GM21576 (cell line): ENCODE data around the gene PCNP.
"Not testable (repeated sequence)": the region's sequence is repeated elsewhere in the genome, so short reads cannot be mapped to it uniquely, and the experiment has no call there.

Experiments used
- ATAC-seq: cut with Tn5 transposase; IDR thresholded peaks from one replicate; pipeline ENCODE4 v1.9.1; 2021; ENCODE audit warnings: mild to moderate bottlenecking, moderate library complexity; ENCODE audit not compliant: unreplicated experiment

The PCNP gene

DNA sequence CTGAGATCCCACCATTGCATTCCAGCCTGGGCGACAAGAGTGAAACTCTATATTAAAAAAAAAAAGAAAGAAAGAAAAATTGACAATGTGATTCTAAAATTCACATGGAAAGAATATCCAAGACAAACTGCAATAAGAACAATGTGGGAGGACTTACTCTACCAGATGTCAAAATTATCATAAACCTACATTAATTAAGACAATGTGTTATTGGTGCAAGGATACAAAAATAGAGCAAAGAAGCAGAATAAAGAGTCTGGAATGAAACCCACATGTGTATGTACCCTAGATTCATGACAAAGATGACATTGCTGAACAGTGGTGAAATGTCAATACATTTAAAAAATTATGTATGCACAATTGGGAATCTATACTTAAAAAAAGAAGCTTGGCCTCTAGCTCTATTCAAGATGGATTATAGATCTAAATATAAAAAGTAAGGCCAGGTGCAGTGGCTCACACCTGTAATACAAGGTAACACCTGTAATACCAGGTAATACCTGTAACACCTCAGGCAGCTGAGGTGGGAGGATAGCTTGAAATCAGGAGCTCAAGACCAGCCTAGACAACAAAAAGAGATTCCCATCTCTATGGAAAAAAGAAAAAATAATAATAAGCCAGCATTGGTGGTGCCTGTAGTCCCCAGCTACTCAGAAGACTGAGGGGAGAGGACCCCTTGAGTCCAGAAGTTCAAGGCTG lies 57.3 kb downstream of the PCNP start:
- no peak for ATAC-seq

DNA sequence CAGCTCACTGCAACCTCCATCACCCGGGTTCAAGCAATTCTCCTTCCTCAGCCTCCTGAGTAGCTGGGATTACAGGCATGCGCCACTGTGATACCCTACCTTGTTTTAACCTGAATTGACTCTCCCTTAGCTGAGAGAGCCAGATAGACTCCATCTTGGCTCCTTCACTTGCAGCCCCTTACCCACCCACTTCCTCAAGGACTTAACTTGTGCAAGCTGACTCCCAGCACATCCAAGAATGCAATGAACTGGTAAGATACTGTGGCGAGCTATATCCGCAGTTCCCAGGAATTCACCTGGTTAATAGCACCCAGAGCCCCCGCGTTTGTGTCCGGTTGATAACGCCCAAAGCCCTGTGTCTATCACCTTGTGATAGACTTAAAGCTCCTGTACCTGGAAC lies 58.0 kb downstream of the PCNP start:
- not testable (repeated sequence) for ATAC-seq

DNA sequence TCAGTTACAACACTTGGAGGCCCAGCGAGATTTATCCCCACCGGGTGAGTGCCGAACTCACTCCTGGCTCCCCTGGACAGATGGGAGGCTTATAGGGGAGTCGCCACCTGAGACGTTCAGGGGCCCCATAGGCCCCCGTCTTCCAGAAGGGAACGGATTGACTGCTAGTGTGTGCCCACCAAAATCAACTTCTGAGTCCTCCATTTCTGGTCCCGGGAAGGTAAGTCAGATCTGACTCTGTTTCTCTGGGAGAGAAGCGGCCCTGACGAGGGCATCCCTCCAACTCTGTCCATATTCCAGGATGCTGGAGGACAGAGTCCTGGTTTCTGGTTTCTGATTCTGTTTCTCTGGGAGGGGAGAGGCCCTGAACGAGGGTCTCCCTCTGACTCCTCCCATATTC lies 58.6 kb downstream of the PCNP start:
- no peak for ATAC-seq

DNA sequence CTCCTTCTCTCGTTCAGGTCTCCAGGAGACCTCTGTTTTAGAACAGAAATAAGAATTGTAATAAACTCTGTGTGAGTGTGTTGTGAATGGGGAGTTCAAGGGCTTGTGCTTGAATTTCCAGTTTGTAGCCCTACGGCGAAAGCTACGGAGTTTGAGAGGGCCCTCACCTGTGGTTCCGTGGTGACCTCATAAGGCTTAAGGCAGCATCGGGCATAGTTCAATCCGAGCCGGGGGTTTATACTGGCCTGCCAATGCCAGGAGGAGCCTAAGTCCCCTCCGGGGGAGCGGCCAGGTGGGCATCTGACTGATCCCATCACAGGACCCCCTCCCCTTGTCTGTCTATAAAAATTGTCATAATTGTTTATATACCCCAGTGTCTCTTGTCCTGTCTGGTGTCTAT lies 59.2 kb downstream of the PCNP start:
- no peak for ATAC-seq

DNA sequence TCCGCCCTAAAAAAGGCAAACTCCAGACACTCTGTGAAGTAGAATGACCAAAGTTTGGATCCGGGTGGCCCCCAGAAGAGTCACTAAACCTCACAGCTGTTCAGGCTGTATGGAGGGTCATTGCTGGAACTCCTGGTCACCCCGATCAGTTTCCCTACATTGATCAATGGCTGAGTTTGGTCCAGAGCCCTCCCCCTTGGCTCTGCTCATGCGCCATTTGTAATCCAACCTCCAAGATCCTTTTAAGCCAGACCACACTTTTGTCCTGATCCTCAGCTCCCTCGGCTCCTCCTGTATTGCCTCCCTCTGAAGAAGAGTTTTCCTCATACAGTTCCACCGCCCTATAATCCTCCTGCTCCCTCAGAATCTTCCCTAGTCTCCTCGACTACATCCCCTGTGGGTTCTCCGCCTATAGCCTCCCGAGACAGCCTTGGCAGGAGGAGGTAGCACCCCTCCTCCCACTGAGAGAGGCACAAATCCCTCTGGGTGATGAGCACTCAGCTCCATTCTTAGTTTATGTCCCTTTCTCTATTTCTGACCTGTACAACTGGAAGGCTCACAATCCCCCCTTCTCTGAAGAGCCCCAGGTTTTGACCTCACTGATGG lies 60.7 kb downstream of the PCNP start:
- ATAC-seq, result no peak

DNA sequence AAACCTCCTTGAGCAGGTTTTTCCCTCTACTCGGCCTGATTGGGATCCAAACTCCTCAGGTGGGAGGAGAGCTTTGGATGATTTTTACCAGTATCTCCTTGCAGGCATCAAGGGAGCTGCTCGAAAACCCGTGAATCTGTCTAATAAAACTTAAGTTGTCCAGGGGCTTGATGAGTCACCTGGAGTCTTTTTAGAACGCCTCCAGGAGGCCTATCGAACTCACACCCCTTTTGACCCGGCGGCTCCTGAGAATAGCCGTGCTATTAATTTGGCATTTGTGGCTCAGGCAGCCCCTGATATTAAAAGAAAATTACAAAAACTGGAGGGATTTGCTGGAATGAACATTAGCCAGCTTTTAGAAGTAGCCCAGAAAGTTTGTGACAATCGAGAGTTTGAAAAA lies 61.4 kb downstream of the PCNP start:
- ATAC-seq, result no peak

DNA sequence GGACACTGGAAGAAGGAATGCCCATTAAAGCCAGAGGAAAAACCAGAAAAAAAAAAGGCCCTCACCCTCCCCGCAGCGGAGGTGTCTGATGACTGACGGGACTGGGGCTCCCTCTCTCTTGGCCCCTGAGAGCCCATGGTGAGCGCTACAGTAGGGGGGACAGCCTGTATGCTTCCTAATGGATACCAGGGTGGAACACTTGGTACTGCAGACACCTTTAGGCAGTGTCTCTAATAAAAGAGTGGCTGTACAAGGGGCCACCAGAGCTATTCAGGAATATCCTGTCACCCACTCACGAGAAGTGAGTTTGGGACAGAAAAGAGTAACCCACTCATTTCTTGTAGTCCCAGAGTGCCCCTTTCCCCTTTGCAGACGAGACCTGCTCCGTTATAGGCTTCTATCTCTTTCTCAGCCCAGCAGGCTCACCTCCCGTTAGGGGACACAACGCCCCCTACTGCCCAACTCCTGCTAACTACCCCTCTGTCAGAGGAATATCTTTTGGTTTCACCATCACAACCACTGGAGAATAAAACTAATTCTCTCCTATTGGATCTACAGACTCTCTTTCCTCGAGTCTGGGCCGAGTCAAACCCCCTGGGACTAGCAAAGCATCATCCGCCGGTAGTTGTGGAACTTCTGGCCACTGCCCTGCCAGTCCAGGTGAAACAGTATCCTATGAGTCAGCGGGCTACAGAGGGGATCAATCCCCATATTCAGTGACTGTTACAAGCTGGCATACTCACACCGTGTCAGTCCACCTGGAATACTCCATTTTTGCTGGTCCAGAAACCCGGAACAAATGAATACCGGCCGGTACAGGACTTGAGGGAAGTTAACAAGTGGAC lies 62.2 kb downstream of the PCNP start:
- peak; percentile 95 for ATAC-seq

DNA sequence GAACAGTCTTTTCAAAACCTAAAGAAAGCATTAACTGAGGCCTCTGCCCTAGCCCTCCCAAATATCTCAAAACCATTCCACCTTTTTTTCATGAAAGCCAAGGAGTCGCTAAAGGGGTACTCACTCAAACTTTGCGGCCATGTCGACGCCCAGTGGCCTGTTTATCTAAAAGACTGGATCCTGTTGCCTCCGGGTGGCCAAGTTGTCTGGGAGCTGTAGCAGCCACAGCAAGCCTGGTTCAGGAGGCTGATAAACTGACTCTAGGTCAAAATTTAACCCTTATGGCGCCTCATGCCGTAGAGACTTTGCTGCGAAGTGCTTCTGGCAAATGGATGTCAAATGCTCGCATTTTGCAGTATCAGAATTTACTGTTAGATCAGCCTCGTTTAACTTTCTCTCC lies 63.5 kb downstream of the PCNP start:
- no peak for ATAC-seq

DNA sequence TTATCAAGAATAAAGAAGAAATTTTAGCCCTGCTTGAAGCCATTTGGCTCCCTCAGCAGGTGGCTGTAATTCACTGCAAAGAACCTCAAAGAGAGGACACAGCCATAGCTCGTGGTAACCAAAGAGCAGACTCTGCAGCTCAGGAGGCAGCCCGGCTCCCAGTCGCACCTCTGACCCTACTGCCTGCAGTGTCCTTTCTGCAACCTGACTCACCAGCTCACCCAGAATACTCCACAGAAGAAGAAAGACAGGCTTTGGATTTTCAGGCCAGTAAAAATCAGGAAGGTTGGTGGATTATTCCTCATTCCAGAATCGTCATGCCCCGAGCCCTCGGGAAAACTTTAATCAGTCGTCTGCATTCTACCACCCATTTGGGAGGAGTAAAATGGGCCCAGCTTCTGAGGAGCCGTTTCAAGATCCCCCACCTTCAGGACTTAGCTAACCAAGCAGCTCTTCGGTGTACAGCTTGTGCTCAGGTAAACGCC lies 64.3 kb downstream of the PCNP start:
- ATAC-seq, result no peak

DNA sequence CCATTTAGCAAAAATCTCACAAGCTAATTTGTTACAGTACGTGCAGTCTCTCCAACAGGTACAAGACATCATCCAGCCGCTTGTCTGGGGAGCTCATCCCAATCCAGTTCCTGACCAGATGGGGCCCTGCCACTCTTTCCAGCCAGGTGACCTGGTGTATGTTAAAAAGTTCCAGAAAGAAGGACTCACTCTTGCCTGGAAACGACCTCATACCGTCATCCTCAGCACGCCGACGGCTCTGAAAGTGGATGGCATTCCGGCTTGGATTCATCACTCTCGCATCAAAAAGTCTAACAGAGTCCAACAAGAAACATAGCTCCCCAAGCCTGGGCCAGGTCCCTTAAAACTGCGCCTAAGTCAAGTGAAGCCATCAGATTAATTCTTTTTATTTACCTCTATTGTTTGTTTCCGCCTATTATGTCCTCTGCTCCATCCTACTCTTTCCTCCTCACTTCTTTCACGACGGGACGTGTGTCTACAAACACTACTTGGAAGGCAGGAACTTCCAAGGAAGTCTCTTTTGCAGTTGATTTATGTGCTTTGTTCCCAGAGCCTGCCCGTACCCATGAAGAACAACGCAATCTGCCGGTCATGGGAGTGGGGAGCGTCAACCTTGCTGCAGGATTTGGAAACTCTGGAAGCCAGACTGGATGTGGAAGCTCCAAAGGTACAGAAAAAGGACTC lies 65.4 kb downstream of the PCNP start:
- no peak for ATAC-seq

DNA sequence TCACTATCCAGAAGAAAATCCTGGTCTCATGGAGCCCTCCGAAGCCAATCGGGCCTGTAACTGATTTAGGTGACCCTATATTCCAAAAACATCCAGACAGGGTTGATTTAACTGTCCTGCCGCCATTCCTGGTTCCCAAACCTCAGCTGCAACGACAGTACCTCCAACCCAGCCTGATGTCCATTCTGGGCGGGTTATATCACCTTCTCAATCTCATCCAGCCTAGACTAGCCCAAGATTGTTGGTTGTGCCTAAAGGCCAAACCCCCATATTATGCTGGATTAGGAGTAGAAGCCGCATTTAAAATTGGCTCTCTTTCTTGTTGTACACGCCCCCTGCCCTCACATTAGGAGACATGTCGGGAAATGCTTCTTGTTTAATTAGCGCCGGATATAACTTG lies 66.3 kb downstream of the PCNP start:
- no peak for ATAC-seq

DNA sequence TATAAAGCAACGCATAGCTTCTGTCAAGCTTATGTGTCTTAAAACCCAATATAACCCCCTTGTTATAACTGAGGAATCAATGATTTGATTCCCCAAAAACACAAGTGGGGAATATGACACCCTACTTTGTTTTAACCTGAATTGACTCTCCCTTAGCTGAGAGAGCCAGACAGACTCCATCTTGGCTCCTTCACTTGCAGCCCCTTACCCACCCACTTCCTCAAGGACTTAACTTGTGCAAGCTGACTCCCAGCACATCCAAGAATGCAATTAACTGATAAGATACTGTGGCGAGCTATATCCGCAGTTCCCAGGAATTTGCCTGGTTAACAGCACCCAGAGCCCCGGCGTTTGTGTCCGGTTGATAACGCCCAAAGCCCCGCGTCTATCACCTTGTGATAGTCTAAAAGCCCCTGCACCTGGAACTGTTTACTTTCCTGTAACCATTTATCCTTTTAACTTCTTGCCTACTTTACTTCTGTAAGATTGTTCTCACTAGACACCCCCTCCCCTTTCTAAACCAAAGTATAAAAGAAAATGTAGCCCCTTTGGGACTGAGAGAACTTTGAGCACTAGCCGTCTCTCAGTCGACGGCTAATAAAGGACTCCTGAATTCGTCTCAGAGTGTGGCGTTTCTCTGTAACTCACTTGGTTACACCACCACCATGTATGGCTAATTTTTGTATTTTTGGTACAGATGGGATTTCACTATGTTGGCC lies 67.6 kb downstream of the PCNP start:
- ATAC-seq, result not testable (repeated sequence)

DNA sequence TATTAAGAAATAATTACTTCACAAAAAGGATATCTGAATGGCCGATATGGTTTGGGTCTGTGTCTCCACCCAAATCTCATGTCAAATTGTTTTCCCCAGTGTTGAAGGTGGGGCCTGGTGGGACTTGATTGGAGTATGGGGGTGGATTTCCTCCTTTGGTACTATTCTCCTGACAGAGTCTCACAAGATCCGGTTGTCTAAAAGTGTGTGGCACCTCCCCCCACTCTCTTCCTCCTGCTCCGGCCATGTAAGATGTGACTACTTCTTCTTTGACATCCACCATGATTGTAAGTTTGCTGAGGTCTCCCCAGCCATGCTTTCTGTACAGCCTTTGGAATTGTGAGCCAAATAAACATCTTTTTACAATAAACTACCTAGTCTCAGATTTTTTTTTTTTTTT lies 68.5 kb downstream of the PCNP start:
- ATAC-seq, result no peak

DNA sequence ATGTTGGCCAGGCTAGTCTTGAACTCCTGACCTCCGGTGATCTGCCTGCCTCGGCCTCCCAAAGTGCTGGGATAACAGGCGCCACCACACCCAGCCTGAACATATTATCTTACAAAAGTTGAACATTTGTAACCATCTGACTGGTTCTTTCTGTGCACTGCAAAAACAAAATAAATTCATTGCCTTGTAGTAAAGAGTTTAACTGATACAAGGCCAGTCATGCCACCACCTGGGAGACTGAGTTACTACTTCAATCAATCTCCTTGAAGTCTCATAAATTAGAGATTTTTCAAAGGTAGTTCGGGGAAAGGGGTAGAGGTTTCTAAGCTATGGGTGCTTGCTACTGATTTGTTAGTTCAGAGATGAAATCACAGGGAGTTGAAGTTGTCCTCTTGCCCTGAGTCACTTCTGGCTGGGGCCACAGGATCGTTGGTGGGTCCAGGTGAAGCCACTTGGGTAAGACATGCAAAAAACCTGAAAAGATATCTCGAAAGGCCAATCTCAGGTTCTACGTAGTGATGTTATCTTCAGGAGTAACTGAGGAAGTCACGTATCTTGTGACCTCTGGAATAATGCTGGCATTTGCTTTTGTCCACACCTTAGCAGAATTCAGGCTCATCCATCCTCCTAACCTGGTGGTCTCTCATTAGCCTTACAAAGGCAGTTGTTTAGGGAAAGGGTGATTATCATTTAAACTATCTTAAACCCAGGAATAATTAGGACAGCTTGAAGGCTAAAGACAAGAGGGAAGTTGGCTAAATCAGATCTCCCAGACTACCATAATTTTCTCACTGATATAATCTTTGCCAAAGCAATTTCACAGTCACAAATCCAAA lies 69.2 kb downstream of the PCNP start:
- ATAC-seq, result no peak
